HG03354 (cell line): ENCODE measurements around the gene PRPF31.
A peak's percentile ranks its signal among the peaks of the same experiment; 100 is the strongest.
"Not testable (repeated sequence)": the region's sequence is repeated elsewhere in the genome, so short reads cannot be mapped to it uniquely, and the experiment has no call there.

Experiments
- ATAC-seq: cut with Tn5 transposase; IDR thresholded peaks from one replicate; pipeline ENCODE4 v1.9.1; 2021; ENCODE audit warnings: mild to moderate bottlenecking; ENCODE audit not compliant: unreplicated experiment, poor library complexity, severe bottlenecking

Gene PRPF31

DNA sequence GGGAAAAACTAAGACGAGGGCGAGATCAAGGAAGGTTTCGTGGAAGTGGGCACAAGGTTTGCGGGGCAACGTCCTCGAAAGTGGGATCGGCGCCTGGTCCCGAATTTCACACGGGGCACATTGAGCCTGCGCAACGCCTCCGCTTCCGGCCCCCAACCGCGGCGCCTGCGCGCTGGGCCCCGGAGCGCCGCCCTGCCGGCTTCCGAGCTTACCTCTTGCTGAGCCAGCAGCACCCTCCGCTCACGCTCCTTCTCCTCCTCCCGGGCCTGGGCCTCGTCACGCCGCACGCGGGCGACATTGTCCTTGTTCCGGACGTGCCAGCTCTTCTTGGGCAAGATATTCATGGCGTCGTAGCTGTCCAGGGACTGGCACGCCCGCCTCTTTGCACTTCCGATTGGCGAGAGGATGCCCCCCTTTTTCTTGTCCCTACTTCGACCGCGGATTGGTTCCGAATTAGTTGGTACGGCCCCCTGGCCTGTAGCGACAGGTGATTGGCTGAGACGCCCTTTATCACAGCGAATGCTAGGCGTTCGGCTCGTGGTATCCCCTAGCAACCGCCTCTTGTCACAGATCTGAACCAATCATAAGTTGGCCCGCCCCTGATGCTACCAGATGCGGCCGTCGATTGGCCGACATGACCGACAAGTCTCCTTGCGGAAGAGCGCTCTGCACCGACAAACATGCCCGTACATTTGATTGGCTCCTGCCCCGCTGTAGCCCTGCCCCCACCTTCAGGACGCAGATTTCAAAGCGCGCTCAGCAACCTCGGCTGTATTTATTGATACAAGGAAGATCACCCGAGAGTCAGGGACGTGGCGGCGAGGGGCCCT lies 44.0 kb downstream of the PRPF31 start, which contains the start of gene LENG1:
LENG1 (minus strand) TSS at position 370 of the 830 bp plus-strand sequence; CDS start at position 344, 26 bp downstream.
- peak; percentile 91 for ATAC-seq

DNA sequence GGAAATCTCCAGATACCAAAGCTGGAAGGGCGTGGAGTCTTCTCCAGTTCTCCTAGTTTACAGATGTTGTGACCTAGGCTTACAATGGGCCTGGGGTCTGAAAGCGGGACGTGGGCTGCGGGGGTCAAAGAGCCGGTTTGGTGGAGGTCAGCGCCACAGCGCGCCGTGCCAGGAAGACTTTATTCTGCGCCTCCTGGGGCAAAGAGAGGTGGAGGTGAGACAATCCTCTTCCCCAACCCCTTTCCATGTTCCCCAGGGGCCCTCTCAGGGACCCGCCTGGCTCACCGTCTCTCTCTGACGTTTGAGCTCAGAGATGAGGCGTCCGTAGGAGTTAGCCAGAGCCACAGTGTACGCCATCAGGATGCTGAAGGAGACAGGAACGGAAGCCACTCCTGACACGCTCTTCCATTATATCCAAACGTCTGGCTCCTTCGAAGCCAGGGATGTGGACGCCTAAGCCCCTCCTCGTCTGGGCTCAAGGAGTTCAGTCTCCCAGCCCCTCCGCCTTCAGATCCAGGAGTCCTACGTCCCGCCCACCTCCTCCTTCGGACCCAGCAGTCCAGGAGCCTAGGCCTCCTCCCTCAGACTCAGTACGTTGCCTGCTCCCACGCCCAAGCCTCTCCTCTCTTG lies 44.7 kb downstream of the PRPF31 start:
- peak; percentile 0 for ATAC-seq

DNA sequence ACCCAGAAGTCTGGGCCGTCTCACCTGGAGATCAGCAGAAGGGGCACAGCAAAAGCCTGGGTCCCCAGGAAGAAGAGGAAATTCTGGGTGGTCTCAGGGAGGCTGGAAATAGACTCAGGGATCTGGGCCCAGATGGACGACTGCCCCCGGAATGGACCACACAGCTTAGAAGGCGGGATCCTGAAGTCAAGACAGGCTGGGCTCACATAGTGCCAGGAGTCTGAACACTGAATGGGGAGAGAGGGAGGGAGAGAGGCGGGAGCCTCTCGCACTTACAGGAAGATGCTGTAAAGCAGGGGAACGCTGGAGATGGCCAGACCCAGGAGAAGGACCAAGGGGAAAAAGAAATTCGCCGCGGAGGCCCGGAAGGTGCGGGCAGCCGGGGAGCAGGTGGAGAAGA lies 45.3 kb downstream of the PRPF31 start:
- no peak for ATAC-seq

DNA sequence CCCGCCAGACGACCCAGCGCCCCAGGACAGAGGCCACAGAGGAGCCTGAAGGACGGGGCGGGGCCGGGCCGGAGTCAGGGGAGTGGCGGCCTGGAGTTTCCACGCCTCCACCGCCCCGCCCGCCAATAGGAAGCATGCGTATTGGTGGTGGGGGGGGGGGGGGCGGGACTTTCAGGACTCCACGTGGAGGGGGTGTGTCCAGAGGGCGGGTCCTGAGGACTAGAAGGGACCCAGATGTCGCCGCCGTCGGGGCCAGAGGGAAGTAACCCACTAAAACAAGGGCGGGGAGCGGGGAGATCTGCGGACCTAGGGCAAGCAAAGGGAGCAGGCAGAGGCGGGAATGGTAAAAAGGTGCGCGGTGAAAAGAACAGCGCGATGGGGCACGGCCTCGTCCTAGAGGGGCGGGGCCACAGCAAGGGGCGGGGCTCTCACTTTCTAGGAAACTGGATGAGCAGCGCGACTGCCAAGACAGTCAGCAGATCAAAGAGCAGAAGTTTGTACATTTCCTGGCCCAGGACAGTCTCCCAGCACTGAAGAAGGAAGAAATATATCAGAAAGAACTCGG lies 46.8 kb downstream of the PRPF31 start:
- no peak for ATAC-seq

DNA sequence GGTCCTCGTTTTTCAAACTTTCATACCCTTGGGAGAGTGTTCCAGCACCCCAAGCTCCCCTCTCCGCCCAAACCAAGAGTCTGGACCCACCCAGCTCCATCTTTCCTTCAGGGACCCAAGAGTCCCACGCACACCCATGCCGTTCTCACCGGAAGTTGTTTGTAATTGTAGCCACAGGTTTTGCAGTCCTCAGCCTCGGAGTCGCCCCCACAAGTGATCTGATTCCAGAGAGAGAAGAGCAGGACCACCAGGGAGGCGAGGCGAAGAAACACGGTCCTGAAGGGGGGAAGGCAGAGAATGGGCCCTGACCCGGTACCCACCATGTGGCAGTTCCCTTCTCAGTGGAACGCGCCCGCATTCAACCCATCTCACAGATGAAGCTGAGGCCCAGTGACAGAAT lies 47.3 kb downstream of the PRPF31 start:
- ATAC-seq = no peak

DNA sequence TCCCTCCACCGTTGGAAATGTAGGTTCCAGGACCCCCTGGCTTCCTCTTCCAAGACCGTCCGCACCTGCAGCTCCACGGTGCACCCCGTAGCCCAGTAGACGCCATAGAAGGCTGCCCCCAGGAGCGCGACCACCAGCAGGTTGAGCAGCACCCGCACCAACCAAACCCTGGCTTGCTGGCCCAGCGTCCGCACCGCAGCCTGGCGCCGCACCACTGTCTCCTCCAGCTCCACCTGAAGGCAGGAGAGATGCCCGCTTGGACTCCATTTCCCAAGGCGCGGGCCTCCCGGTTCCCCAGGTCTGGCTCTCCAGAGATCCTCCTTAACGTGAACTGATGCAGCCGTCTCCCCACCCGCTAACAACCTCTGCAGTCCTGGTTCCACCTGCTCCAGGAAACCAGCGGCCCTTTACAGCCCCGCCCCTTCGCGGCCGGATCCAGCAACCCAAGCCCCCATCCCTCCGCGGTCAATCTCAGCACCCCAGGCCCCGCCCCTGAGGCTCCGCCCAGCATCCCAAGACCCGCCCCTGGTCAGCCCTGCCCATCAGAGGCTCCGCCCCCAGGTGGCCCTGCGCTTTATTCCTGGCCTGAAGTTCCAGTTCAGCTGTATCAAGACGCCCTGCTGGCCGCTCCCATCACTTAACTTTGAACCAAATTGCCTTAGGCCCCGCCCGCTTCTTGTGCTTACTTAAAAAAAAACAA lies 49.0 kb downstream of the PRPF31 start:
- ATAC-seq = no peak

DNA sequence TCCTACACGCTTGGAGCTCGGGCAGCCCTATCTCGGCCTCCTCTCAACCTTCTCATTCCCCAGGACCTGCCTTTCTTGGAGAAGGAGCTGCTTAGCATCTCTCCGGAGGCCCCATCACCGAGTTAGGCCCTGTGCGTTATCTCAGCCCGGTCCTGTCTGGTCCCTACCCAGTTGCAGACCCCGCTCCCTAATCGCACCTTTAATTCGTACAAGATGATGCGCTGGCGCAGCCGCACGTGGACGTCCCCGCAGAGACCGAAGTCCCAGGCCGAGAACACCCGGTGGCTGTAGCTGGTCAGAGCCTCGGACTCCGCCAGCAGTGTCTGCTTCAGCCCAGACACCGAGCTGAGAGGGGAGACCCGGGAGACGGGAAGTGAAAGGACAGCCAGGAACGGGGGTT lies 49.7 kb downstream of the PRPF31 start:
- ATAC-seq = no peak

DNA sequence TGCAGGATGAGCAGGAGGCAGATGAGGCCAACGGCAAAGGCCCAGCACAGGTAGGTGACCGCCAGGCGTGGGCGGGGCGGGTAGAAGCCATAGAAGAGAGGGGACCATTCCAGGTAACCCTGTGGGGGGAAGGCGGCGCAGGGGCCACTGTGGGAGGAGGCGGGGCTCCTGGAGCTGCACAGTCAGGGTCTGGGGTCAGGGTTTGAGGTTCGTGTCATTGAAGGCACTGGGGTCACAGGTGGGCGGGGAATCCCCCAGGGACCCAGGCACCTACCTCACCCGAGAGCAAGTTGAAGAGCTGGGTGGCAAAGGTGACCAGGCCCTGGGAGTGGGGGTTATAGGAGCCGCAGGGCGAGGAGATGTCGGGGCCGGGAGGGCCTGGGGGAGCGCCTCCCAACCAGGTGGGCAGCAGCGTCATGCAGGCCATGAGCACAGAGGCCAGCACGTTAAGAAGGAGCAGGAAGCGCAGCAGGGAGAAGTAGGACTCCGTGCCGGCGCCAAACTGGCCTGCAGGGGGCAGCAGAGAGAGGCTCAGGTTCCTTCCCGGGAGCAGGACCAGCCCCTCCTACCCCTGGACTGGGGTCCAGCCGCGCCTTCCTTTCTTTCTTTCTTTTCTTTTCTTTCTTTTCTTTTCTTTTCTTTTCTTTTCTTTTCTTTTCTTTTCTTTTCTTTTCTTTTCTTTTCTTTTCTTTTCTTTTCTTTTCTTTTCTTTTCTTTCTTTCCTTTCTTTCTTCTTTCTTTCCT lies 52.8 kb downstream of the PRPF31 start:
- peak; percentile 59 for ATAC-seq

DNA sequence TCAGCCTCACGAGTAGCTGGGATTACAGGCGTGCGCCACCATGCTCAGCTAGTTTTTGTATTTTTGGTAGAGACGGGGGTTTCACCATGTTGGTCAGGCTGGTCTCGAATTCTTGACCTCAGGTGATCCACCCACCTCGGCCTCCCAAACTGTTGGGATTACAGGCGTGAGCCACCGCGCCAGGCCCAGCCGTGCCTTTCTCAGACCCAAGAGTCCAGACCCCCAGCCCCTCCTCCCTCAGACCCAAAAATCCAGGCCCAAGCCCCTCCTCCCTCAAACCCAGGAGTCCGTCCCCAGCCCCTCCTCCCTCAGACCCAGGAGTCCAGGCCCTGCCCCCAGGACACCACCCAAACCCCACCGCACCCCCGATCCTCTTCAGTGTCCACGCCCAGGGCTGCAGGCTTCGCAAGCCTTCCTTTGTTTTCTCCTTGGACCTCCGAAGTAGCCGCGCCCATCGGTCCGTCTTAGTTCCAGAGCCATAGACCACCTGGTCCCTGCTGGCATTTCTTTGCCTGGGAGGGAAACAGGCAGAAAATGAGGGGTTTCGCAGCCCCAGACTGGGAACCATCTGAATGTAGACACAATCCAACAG lies 53.7 kb downstream of the PRPF31 start:
- no peak for ATAC-seq

DNA sequence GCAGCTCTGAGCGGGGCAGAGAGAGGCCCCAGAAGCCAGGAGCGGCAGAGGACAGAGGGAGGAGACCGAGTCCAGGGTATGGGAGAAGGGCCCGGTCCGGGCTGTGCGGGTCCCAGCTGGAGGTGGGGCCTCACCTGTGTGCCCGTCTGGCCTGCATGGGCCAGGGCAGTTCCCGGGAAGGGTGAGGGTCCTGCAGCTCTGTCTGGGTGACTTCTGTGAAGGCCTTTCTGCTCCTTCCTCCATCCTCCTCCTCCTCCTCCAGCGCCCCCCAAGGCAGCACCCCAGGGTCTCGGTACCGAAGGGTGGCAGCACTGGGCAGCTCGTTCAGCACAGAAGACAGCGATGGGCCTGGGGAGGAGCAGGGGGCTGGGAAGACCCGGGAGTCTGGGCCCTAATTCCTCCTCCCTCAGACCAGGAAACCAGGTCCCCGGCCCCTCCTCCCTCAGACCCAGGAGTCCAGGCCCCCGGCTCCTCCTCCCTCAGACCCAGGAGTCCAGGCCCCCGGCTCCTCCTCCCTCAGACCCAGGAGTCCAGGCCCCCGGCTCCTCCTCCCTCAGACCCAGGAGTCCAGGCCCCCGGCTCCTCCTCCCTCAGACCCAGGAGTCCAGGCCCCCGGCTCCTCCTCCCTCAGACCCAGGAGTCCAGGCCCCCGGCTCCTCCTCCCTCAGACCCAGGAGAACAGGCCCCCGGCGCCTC lies 56.3 kb downstream of the PRPF31 start:
- ATAC-seq = not testable (repeated sequence)

DNA sequence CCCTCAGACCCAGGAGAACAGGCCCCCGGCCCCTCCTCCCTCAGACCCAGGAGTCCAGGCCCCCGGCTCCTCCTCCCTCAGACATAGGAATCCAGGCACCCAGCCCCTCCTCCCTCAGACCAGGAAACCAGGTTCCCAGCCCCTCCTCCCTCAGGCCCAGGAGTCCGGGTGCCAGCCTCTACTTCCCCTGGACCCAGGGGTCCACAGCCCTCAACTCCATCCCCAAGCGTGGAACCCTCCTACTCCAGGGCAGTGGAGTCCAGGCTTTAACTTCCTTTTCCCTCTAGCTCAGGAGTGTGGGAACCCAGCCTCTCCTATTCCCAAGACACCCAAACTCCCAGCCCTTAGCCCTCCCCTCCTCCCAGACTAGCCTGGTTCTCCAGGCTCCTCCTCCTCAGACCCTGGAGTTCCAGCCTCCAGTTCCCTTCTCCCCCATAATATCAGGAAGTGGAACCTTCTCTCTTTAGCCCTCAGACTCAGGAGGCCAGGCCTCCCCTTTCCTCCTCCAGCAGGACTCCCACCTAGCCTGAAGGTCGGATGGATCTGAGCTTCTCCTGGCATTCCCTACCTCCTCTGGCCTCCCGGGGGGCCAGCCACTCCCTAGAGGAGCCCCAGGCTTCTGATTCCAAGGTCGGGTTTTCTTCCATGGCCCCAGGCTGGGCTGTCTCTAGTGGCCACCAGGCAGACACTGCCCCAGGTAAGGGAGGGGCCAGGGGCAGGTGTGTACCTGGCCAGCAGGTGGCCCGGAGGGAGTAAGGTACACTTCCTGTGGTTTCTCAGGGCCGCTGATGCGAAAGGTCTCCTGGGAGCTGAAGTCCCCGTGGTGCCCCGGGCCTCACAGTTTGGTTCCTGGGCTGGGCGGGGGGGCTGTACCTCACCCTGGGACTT lies 57.2 kb downstream of the PRPF31 start, which contains the start of gene TMC4:
TMC4 (minus strand) TSS at position 690 of the 888 bp plus-strand sequence; CDS start at position 647, 43 bp downstream.
- no peak for ATAC-seq

DNA sequence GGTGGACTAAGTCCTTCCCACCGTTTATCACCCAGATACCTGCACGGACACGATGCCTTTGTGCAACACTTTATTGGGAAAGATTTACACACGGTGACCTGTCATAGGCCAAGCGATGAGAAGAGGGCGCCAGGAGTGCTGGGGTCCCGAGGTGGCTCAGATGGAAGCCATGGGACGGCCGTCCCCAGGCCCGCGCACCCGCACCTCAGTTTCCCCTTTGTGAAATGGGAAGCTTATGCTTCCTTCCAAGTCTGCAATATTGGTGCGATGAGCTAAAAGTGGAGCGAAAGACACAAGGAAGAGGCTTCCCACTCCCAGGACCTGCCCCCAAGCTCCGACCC lies 57.8 kb downstream of the PRPF31 start:
- ATAC-seq = no peak

DNA sequence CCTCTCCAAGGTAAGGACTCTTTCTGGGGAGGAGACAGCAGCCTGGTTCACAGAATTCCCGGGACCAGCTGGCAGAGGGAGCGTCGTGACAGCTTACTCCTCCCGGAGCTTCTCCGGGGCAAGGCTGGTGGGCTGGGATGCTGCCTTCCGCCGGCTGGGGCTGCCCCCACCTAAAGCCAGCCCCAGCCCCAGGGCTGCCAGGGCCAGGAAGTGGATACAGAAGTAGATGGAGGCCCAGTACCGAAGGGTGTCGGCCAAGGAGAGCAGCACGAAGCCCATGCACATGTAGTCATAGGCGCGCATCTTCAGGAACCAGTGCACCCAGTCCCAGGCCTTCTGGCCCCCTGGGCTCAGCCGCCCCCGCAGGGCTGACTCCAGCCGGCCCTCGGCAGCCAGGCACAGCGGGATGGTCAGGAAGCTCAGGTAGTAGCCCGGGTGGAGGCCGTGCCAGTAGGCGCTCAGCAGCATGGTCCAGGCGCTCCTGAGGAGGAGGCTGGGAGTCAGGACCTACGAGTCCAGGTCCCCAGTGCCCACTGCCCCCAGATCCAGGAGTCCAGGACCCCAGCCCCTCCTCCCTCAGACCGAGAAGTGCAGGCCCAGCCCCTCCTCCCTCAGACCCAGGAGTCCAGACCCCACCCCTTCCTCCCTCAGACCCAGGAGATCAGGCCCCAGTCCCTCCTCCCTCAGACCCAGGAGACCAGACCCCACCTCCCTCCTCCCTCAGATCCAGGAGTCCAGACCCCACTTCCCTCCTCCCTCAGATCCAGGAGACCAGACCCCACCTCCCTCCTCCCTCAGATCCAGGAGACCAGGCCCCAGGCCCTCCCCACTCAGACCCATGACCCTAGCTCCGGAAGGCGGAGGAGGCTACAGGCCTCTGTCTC lies 58.6 kb downstream of the PRPF31 start:
- no peak for ATAC-seq

DNA sequence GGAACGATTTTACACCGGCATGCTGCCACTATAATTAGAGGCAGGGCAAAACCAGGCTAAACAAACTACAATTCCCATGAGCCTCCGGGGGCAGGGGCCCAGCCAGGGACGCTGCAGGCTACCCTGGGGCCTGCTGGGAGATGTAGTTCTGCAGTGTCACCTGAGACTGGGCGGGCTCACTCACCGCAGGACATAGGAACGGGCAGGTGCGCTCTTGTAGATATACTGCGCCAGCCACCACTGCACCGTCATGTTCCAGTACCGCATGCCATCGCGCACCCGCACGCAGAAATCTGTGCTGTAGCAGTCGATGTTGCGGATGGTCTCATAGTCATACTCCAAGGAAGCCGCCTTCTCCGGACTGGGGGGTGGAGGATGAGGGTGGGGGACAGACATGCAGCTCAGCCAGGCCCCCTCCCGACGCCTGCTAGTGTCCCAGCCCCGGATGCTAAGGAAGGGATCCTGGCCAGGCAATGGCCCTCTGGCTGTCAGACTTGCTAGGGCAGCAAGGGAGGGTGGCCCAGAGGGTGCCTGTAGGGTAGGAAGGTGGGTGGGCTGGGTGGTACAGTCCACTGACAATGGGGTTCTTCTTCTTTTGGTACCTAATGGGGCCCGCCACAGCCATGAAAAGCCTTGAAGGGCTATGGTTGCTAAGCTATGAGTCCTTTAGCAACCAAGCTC lies 63.2 kb downstream of the PRPF31 start:
- no peak for ATAC-seq

DNA sequence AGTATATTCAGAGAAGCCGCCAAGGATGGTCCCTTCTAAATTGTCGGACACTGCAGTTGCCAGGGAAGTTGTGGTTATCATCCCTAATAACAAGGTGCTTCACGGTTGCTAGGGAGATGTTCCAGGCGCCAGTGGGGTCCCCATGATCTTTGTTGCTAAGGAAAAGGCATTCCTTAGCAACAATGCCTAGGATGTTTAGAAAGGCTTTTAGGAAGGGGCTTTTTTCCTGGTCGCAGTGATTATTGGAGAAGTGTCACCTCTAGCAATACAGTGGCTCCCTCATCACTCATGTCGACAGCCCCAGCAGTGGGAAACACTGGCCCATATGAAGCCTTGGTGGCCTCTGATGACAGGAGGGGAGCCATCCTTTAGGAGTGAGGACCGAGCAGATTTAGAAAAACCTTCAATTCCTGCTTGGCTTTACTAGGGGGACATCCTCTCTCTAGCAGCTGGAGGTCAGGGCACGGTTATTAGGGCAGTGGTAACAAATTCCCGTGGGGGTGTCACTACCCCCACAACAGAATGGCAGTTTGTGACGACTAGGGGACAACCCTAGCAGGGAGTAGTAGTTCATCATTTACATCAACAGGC lies 63.8 kb downstream of the PRPF31 start:
- ATAC-seq = no peak

DNA sequence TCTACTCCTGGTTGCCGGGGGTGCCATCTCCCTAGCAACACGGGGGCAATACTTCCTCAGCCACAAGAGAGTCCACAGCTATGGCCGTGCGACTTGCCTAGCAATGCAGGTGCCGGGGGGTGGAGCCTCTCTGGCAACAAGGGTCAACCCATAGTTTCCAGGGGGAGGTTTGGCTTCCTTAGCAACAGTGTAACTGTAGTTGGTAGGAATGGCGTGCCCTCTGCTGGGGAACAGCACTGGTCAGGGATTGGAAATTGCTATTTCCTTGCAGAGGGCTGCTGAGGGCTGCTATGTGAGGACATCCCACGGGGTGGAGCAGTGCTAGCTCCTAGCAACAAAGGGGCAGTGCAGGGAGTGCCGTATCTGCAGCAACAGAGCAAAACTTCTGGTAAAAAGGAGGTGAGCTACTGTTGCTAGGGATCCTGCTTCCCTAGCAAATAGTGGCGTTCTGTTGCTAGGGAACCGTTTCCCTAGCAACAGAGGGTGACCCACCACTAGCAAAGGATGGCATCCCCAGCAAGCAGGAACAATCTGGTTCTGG lies 64.4 kb downstream of the PRPF31 start:
- no peak for ATAC-seq
